Omental fat pad (tissue), 4 donors: ENCODE measurements around the gene UTP14C. TPM values are rescaled to one million over a fixed set of nuclear protein-coding genes. Genes with fewer than 3 reads are reported as not detected.

Source experiments
- ATAC-seq: fragments of 150-250 bp; one replicate; pipeline ENCODE4 v1.9.1; 2016; ENCODE audit warnings: mild to moderate bottlenecking, moderate library complexity; ENCODE audit not compliant: low FRiP score
- DNase-seq: peaks from one replicate; pipeline ENCODE4 v3.0.0-alpha.2; 2019; ENCODE audit warnings: low spot score
- CTCF ChIP-seq, 3 donors: fragments of 450-650 bp; IDR thresholded peaks; one replicate each; pipeline ENCODE4 v1.5.1; 2016 to 2017; ENCODE audit warnings: antibody characterized with exemption in 3 of 3, mild to moderate bottlenecking in 3 of 3, moderate library complexity in 2 of 3
- total RNA-seq, 4 donors: library from RNA; depleted of rRNA; stranded (reverse); fragments of >200 nt; gene quantifications; one replicate each; pipeline ENCODE4 v1.1.0, GENCODE V29; 2016

The UTP14C gene
- total RNA-seq, 4 donors from 2014 or later = 13.7 to 22.5 (median 14.8) TPM

GRCh38 chr13:52070929-52071523 is 46.5 kb downstream of the UTP14C start:
- ATAC-seq (no peak), DNase-seq (no peak)
- no peak for TF ChIP-seq CTCF (IDR thresholded peaks at IDR 0.05)

Other genes starting within 250 kb of the UTP14C start
- 10 to 100 TPM; 11.8 to 22.2 (median 17.4) TPM for gene DHRS12, start 220.5 kb upstream of the UTP14C start, total RNA-seq
- gene TMEM272, start 179.5 kb upstream of the UTP14C start, total RNA-seq = under 1 TPM in 3 of 4 donors, not detected in 1; 0.13 to 0.74 (median 0.16) TPM
- not detected for gene CCDC70, start 162.7 kb upstream of the UTP14C start, total RNA-seq
- gene ATP7B, start 13.2 kb upstream of the UTP14C start, total RNA-seq = 10 to 100 TPM in 2 of 4 donors, 1 to 10 TPM in 2; 5.2 to 29.2 (median 10.9) TPM
- 10 to 100 TPM; 17.5 to 27.7 (median 25.4) TPM for gene ALG11, start 12.3 kb upstream of the UTP14C start, total RNA-seq
- 1 to 10 TPM in 1 of 4 donors, under 1 TPM in 3; 0.32 to 2.5 (median 0.52) TPM for gene NEK5, start 104.4 kb downstream of the UTP14C start, total RNA-seq
- gene NEK3, start 134.9 kb downstream of the UTP14C start, total RNA-seq = 10 to 100 TPM in 2 of 4 donors, 1 to 10 TPM in 2; 7.5 to 25.1 (median 10.8) TPM